NB4 (cell line): ENCODE data around the gene IFNL4.

Experiments used
- CTCF ChIP-seq: IDR thresholded peaks from one replicate; pipeline ENCODE4 v1.5.1; 2012; ENCODE audit warnings: low read depth, low read length
- MAX ChIP-seq: IDR thresholded peaks from 2 replicates; pipeline ENCODE4 v1.6.1; 2011; ENCODE audit warnings: low read depth, low read length
- POLR2A ChIP-seq: IDR thresholded peaks from 2 replicates; pipeline ENCODE4 v1.6.1; 2011; ENCODE audit warnings: mild to moderate bottlenecking; ENCODE audit not compliant: insufficient read length; ENCODE audit errors: extremely low read depth

GRCh38 chr19:39275578-39275977 is 26.9 kb upstream of the IFNL4 start:
- TF ChIP-seq CTCF (no peak), POLR2A (no peak), MAX (no peak)
